HG02943 (cell line): Measurements from ENCODE around the gene ZNF444.
A peak's percentile ranks its signal among the peaks of the same experiment; 100 is the strongest.

Source experiments
- ATAC-seq: cut with Tn5 transposase; IDR thresholded peaks from one replicate; pipeline ENCODE4 v1.9.1; 2021; ENCODE audit warnings: mild to moderate bottlenecking, low read depth, moderate library complexity; ENCODE audit not compliant: unreplicated experiment

ZNF444 gene

DNA sequence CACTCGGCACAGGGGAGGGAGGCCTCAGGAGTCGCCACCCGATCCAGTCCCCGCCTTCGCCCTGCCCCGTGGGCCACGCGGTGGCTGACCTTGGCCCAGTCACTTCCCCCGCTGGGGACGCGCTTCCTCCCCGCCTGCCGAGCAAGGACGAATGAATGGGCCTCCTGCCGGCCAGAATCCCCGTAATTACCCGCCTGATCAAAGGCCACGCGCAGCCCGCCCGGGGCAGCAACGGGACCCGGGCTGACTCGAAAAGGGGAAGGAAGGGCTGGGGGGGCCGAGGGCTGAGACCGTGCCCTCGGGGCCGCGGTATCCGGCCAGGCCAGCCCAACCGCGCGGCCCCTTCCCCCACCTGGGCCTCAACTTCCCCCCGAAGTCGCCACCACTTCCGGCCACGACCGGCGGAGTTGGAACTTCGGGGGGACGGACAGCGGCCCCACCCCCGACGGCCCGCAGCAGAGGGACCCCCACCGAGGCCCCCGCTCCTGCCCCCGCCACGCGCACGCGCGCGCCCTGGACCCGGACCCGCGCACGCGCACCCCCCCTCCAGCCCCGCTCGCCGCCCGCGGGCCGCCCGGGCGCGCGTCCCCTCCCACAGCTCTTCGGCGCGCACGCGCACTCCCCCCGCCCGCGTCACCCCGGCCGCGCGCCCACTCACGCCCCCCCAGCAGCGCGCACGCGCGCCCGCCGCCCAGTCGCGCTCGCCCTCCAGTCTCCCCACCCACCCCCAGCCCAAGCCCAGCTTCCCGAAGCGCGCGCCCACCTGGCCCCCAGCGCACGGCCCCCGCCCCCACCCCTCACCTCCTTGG lies 20.5 kb upstream of the ZNF444 start:
- ATAC-seq = peak; percentile 27

DNA sequence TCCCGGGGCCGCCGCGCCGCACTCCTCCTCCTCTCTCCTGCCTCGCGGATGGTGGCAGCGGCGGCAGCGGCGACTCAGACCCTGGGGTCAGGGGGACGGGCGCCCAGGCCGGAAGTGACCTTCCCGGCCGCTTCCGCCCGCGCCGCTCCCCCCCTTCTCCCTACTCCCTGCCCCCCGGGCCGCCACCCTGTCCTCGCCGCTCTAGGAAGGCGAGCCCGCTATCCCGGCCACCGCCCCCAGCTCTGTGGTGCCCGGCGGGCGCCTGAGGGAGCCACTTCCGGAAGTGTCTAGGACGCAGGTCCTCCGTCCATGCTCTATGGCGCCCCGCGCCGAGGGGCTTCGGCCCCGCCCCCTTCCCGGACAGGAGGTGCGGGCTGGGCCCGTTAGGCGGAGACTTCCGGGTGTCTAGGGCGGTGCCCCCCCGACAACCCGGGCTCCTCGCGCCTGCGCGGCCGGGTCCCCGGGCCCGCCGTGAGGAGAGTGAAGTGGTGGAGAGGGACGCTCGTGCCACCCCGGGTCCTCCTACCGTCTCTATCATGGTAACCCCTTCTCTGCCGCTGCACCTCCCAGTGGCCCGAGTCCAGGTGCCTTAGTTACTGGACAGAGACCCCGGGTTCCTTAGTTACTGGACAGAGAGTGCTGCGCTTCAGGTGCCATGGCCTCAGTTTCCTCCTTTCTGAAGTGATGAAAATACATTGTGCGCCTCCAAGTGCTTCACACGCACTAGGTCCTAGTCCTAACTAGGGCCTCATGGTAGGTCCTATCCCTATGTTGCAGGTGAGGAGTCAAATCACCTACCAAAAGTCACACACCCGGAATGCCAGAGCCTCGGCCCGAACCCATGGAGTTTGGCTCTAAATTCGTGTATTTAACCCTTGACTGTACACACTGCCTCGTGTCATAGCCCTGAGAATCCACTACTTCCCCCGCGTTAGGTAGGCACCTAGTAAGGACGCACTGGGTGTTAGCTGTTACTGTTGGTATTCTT lies 19.6 kb upstream of the ZNF444 start, which contains the start of gene ZNF787:
TSS of gene ZNF787 (minus strand) at position 116 of the 988 bp plus-strand sequence. CDS start 18,078 bp downstream, outside the sequence.
- ATAC-seq = peak; percentile 78

DNA sequence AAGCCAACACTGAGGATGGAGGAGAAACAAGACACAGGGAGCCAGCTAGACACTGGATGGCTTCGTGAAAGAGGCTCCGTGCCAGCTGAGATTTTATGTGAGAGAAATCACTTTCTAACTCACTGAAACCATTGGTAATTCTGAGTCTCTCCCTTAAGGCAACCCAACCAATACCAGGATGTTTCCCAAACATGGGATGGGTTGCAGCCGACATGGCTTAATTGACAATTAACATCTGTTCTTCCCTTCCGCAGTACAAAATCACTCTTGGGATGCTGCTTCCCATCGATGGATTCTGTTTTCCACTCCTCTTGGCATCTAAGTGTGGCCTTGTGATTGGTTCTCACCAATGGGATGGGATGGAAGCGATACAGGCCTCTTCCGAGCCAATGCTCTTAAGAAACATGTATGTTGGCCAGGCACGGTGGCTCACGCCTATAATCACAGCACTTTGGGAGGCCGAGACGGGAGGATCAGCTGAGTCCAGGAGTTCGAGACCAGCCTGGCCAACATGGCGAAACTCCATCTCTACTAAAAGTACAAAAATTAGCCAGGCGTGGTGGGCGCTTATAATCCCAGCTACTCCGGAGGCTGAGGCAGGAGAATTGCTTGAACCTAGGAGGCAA lies 17.7 kb upstream of the ZNF444 start:
- no peak for ATAC-seq

DNA sequence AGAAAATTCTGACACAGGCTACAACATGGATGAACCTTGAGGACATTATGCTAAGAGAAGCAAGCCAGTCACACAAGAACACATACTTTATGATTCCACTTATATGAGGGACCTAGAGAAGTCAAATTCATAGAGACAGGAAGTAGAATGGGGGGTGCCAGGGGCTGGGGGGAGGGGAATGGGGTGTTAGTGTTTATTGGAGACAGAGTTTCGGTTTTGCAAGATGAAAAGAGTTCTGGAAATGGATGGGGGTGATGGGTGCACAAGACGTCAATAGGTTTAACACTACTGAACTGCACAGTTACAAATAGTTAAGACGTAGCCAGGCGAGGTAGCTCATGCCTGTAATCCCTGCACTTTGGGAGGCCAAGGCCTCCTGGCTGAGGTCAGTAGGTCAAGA lies 16.5 kb upstream of the ZNF444 start:
- ATAC-seq = no peak

DNA sequence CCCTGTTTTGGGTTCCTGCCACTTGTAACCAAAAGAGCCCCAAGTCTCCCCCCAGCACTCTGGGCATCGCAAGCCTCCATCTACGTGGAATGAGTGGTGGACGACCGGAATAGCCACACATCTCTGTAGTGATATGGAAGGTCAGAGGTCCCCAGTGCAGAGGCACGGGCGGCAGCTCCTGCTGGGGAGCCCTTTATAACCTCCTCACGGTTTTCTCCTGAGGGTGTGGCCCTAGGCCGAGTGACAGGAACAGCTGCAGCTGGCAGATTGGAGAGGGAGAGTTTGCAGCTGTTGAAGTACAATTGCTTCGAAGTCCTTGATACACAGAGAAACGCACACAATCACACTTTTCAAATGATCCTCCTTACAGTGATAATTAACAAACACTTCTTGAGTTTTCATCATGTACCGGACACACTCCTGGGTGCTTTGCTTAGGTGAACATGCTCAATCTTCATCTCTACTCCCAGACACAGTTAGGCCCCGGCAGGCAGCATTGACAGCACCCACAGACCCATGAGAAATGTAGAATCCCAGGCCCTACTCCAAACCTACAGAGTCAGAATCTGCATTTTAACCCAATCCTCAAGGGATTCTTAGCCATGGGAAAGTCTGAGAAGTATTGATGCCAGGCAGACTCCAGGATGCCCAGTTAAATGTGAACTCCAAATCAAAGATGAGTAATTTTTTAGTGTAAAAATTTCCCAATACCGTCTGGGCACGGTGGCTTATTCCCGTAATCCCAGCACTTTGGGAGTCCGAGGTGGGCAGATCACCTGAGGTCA lies 15.1 kb upstream of the ZNF444 start:
- no peak for ATAC-seq

DNA sequence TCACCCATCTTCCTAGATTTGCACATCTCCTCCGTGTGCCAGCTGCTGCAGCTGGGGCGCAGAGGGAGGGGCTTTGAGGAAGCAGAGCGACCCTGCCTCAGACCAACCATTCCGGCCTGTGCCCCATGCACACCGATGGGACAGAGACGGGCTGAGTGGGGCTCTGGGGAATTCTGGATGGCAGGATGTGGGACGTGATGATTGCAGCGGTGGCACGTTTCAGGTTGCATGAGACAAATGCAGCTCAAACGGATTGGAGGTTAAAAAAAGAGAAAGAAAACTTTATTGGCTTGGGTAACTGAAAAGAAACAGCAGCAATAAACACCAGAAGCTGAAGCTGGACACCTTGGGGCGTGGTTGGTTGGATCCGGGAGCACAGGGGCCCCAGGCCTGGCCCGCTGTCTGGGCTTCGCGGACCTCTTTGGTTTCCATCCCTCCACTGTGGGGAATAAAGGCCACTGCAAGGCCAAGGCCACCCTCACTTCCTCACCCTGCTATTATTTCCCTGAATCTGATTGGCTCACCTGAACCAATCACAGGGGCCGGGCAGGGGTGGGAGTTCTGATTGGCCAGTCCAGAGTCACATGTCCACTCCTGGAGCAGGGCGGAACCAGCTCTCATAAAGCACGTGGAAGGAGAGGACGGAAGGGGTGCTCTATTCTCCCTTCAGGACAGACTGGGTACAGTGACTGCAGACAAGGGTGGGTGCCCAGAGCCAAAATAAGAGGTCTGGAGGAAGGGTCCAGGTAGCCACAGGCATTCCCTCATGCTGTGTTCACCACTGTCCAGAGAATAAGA lies 13.9 kb upstream of the ZNF444 start:
- ATAC-seq = no peak

DNA sequence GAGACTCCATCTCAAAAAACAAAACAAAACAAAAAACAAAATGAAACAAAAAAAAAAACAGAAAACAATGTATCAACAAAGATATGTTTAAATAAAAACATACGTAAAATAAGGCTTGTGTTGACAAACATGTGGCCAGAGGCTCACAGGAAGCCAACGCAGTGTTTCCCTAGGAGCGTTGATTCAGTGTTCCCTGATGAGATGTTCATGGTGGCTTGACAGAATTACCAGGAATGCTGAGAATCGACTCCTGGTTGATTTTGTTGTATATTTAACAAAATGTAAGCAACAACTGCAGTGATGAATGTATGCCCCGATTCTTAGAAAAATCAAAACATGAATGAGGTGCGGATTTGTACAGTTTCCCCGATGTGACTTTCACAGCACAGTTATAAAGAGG lies 11.1 kb upstream of the ZNF444 start:
- no peak for ATAC-seq

DNA sequence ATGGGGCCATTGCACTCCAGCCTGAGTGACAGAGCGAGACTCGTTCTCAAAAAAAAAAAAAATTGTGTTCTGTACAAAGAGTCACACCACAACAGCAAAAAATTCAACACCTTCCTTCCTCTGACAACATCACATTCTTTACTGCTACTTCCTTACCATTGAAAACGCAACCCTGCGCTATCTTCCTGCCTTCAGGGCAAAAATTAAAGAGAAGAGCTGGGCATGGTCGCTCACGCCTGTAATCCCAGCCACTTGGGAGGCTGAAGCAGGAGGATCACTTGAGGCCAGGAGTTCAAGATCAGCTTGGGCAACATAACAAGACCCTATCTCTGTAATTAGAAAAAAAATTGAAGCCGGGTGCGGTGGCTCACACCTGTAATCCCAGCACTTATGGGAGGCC lies 9.4 kb upstream of the ZNF444 start:
- no peak for ATAC-seq

DNA sequence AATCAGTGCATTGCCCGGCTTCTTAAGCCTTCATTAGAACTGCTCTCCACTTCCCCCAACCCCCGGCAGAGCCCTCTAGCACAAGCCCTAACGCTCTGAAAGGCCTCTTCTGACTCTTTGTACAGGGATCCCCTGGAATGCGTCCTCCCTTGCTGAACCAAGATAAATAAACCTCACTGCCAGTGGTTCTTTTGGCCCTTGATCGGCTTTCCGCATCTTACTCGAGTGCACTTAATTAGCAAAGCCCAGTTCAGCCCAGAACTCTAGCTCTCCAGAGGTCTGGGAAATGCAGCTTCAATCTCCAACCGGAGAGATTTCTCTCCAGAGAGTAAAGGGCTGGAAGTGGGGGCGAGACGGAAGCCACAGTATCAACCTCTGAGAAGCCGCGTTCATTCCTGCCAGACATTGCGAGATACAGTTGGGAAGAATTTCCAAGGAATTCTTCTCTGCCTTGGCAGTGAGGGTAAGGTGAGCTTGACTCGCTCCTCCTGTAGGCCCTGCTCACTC lies 8.7 kb upstream of the ZNF444 start:
- ATAC-seq = no peak

DNA sequence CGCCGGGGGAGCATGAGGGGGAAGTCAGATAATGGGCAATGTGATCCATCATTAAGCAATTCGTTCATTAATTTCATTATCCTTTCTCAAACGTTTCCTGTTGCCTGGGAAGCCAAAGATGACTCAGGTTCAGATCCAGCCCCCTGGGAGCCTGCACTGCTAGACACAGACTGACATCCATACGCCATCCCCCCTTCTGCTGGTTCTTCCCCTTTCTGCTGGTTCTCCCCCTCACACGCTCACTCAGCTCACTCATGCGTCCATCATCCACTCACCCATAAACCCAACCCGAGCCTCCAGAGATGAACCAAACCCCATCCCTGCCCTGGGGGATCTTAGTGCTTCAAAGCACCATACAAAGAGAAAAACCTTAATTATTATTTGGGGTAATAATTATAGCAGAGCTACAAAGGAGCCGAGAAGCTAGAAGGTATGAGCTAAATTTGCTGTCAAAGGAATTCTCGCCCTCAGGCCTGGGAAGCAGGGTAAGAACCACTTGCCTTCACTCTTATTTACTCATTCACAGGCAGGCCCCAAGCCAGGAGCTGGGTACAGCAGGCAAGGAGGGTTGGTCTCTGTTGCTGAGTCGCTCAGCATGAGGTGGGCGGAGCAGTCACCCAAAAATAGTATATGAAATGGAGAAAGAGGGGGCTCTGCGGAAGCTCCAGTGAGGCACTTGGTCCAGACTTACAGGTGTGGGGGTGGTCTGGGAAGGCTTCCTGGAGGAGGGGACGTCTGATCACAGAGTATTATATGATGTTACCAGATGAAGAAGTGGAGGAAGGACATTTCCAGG lies 7.0 kb upstream of the ZNF444 start:
- no peak for ATAC-seq

DNA sequence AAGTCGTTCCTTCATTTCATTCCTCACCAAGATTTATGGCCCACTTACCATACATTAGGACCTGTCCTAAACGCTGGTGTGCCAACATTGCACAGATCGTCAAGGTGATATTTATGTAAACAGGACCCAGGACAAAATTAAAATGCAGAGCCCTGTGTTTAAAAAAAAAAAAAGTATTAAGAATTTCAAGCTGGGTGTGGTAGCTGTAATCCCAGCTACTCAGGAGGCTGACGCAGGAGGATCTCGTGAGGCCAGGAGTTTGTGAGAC lies 6.5 kb upstream of the ZNF444 start:
- no peak for ATAC-seq

DNA sequence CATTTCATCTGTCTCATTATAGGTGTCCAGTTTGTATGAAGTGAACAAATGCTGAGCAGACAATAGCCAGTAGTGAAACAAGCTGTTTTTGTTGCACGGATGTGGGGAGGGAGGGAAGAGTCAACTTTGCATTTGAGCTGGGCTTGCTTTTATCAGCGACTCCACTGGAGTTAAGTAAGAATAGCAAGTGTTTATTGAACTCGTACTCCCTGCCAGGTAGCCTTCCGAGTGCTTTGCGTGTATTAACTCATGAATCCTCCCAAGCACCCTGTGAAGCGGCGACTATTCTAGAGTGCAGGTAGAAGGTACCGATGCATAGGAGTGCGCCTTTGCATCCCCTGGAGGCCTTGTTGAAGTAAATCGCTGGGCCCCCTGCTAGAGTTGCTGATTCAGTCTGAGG lies 4.7 kb upstream of the ZNF444 start:
- ATAC-seq = no peak

DNA sequence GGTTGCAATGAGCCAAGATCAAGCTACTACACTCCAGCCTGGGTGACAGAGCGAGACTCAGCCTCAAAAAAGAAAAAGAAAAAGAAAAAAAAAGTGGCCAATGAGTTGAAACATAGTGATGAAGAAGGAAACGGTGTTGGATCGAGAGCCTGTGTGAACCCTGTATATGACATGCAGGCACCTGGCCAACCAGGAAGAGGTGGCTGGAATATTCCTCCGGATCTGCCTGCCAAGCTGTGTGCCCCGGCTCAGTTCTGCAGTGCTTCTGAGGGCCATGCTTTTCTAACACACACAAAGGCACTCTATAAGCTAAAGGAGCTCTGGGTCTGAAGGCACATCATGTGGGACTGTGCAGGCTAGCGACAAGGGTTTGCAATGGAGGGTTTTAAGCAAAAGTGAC lies 3.7 kb upstream of the ZNF444 start:
- ATAC-seq = no peak

DNA sequence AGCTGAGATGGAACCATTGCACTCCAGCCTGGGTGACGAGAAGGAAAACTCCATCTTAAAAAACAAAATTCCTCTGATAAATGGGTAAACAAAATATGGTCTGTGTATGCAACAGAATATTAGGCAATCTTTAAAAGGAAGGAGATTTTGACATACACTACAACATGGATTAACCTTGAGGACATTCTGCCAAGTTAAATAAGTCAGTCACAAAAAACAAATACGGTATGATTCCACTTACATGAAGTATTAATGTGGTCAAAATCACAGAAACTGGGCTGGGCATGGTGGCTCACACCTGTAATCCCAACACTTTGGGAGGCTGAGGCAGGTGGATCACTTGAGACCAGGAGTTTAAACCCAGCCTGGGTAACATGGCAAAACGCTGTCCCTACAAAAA lies 3.0 kb upstream of the ZNF444 start:
- no peak for ATAC-seq

DNA sequence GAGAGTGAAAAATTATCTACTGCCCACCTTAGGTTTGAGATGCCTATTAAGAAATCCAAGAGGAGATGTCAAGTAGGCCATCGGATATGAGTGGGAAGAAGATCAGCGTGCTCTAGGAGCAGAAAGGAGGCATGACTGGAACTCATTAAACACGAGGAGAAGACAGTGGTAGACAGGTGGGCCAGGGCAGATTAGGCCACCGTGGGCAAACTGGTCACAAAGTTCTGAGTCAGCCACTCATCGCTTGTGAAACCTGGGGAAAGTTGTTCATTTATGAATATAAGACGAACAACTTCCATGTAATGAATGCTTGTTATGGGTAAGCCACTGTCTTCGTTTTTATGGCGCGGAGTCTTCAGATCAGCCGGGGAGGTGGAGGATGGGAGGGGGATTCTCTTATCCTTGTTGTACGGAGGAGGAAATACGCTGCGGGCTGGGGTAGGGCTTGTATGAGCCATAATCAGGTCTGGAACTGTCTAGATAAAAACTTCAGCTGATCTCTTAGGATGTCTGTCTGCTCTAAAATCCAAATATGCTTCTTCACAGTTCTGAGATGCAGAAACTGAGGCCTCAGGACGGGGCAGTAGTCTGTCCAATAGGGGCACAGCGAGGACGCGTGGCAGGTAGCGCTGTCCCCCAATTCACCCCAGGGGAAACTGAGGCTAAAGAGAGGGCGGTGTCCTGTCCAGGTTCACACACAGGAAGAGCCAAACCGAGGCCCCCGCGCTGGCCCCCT lies 1.1 kb upstream of the ZNF444 start:
- no peak for ATAC-seq

DNA sequence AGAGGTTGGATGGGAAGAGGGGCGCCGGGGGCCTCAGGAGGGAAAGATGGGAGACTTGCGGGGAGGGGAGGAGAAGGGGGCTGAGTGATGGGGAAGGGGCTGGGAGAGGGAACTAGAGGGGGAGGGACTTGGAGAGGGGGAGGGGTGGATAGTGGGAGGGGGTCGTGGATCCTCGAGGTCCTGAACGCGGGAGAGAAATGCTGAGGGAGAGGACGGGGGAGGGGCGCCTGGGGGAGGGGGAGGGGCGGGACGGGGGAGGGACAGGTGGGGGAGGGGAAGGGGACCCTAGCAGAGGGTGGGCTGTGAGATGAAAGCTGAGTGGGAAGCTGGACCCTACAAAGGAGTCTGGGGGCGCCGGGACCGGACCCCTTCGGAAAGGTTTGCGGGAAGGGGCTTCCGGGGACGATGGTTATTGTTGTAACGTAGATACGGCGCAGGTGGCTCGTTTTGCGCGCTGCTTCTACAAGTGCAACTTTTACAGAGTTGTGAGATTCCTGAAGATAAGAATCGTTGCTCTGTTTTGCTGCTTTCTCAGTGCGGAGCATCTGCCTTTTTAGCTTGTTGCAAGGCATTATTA lies 418 bp downstream of the ZNF444 start:
- ATAC-seq = no peak

DNA sequence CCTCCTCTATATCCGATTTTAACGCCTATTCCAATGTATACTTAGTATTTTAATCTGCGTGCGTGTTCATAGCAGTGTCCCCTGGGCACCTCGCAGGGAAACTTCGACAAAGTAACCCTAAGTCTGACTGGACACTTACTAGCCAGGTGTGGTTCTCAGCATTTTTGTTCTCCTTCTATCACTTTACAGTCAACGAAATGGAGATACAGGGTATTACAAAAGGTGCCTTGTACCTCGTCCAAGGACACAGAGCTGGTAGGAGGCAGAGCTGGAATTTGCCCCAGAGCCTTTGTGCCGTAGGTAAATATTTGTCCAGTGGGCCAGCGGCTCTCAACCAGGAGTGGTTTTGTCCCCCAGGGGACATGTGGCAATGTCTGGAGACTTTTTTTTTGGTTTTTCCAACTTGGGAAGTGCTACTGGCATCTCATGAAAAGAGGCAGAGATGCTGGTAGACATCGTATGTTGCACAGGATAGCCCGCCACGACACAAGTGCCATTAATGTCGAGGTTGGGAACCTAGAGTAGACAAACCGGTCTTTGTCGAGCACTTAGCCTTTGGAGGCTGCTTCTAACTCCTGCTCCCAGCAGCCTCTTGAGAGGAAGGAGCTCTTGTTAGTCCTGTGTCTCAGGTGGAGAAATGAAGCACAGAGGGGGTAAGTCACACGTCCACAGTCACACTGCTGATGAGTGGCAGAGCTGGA lies 1.1 kb downstream of the ZNF444 start:
- no peak for ATAC-seq
